Heart left ventricle (tissue), 16 donors: ENCODE data around the gene VSIG2. TPM values are rescaled to one million over a fixed set of nuclear protein-coding genes. Genes with fewer than 3 reads are reported as not detected.
A peak's percentile ranks its signal among the peaks of the same experiment; 100 is the strongest.

Source experiments
- ATAC-seq, 4 donors: fragments of 200-7000 bp; cut with Tn5 transposase; one replicate each; pipeline ENCODE4 v1.9.1; 2020 to 2022; ENCODE audit warnings: moderate library complexity in 4 of 4, mild to moderate bottlenecking in 3 of 4, moderate number of reproducible peaks in 1 of 4
- DNase-seq, 5 donors: peaks; one replicate each; pipeline ENCODE4 v3.0.0-alpha.2; 2020
- H3K27ac ChIP-seq, 12 donors: fragments of 200-600 bp; sonication (generic) in 4 of 12; one replicate each; pipeline versions ENCODE4 v1.5.0 to v1.8.0; 2016 to 2022; ENCODE audit warnings: mild to moderate bottlenecking in 2 of 12
- H3K27me3 ChIP-seq, 9 donors: fragments of 200-600 bp; sonication (generic) in 2 of 9; one replicate each; pipeline versions ENCODE4 v1.5.1 to v1.8.0; 2016 to 2022; ENCODE audit warnings: mild to moderate bottlenecking in 3 of 9
- H3K36me3 ChIP-seq, 9 donors: fragments of 200-600 bp; sonication (generic) in 2 of 9; one replicate each; pipeline versions ENCODE4 v1.5.0 to v1.8.0; 2018 to 2022; ENCODE audit warnings: mild to moderate bottlenecking in 2 of 9
- H3K4me1 ChIP-seq, 12 donors: fragments of 200-600 bp; sonication (generic) in 4 of 12; one replicate each; pipeline versions ENCODE4 v1.5.0 to v1.8.0; 2016 to 2022; ENCODE audit warnings: mild to moderate bottlenecking in 3 of 12
- H3K4me3 ChIP-seq, 12 donors: fragments of 200-600 bp; sonication (generic) in 4 of 12; one replicate each; pipeline versions ENCODE4 v1.5.0 to v1.8.0; 2017 to 2022; ENCODE audit warnings: mild to moderate bottlenecking in 9 of 12, moderate library complexity in 4 of 12
- H3K9me3 ChIP-seq, 12 donors: fragments of 200-600 bp; sonication (generic) in 4 of 12; one replicate each; pipeline versions ENCODE4 v1.5.0 to v1.8.0; 2016 to 2022; ENCODE audit warnings: mild to moderate bottlenecking in 1 of 12
- POLR2A ChIP-seq, 2 donors: fragments of 450-650 bp; IDR thresholded peaks; one replicate each; pipeline ENCODE4 v1.6.1; 2017; ENCODE audit warnings: antibody characterized with exemption in 2 of 2, mild to moderate bottlenecking in 2 of 2, moderate library complexity in 2 of 2
- WGBS, 4 donors: extraction: QIAGEN DNeasy Blood & Tissue Kit in 2 of 4; methylation state at CpG; one replicate each; pipeline versions ENCODE4 v1.1.5 to v1.1.7; 2013 to 2018; 5-methylcytosine and 5-hydroxymethylcytosine counted together
- intact Hi-C, 10 donors: fragments of 100-400 bp; cut with DNase I; formaldehyde crosslinking; loops; one replicate each; pipeline versions ENCODE4 v1.11.1 to v1.14.2; 2022
- polyA plus RNA-seq, 2 donors: library from polyadenylated mRNA; stranded (reverse); fragments of 200-250 nt; gene quantifications; one replicate each; pipeline ENCODE4 v1.2.3, GENCODE V29; 2013
- total RNA-seq, 9 donors: library from RNA; depleted of rRNA in 2 of 9; stranded (reverse); fragments of >200 nt in 2 of 9; fragmentation: NEBNext Ultra II Directional in 3 of 9; extraction: Animal tissue kit (Norgen Biotek cat#: 25700) in 3 of 9; gene quantifications; one replicate each; pipeline versions ENCODE4 v1.1.0 to v1.2.4, GENCODE V29; 2016 to 2023
- TF ChIP-seq, protein P1 (sequence below), 12 donors: fragments of 200-600 bp; sonication (generic) in 4 of 12; IDR thresholded peaks; one replicate each; pipeline versions ENCODE4 v1.5.0 to v1.8.0; 2018 to 2022; ENCODE audit warnings: antibody characterized with exemption in 12 of 12, mild to moderate bottlenecking in 5 of 12
- donor health status: ischemic (EF 13 %, LVEDD 7.1; RV severe dilation, severe dysfunction).
- donor health status: healthy with polysubstance abuse.
- donor health status: DM: no; HTN: yes; CAD: no.
- donor health status: DM: no; HTN: no; CAD: no.
- donor health status: ischemic (EF 25% LVEDD 6.9; RV normal size, moderate dysfunction).
- donor health status: ischemic (EF 25% LVEDD 5.7; RV mildly dilated, moderate dysfunction).
- donor health status: healthy.
- donor health status: DM: yes; HTN: yes; CAD: no.
- donor health status: ischemic (EF 35%, LVEDD 5.7; RV mildly dilated, moderate dysfunction).
- donor health status: nonischemic (EF 11% LVEDD 7.7; RV severe dilation, severe dysfunction).
- donor health status: DM: yes; HTN: yes; CAD: no.
- donor health status: PGD.
- donor health status: ischemic (EF 29% LVEDD 5.4; RV normal size, mild dysfunction).
- donor health status: nonischemic (EF 23%, LVEDD 6.1; RV moderate dilation, normal function).

VSIG2 gene
- total and polyA plus RNA-seq, 11 donors = 0.42 to 4.8 (median 1.3) TPM

- H3K9me3 ChIP-seq = no peaks in the 10 kb centered on the region
- WGBS, 4 donors = 0 to 1% (median 1%) methylated on average over 24 to 59 of the region's 59 CpGs
- intact Hi-C loops = loop anchor here in 4 of 10 donors (5.0 kb wide), 2 partner anchors 67 to 72 kb away; partner anchors contain the start of genes SIAE (in 3 of the 4) and SPA17 (in 3 of the 4)
- peaks cover 0 to 42% (median 16%) of the 10 kb centered on the region in 12 donors for H3K4me1 ChIP-seq
- H3K27ac ChIP-seq = peak within 1 kb of the TSS in 6 of 12 donors; percentile 2 to 42 (median 28)
- ATAC-seq (peak; percentile 95 to 99 (median 99)), DNase-seq (peak; percentile 92 to 95 (median 93))
- no peaks in the 10 kb centered on the region for H3K36me3 ChIP-seq
- peak within 1 kb of the TSS; percentile 37 to 78 (median 58) for H3K4me3 ChIP-seq
- H3K27me3 ChIP-seq = peaks cover 0 to 38% (median 13%) of the 10 kb centered on the region in 9 donors
- no peak for TF ChIP-seq POLR2A (IDR thresholded peaks at IDR 0.05)
- TF ChIP-seq, protein P1, sequence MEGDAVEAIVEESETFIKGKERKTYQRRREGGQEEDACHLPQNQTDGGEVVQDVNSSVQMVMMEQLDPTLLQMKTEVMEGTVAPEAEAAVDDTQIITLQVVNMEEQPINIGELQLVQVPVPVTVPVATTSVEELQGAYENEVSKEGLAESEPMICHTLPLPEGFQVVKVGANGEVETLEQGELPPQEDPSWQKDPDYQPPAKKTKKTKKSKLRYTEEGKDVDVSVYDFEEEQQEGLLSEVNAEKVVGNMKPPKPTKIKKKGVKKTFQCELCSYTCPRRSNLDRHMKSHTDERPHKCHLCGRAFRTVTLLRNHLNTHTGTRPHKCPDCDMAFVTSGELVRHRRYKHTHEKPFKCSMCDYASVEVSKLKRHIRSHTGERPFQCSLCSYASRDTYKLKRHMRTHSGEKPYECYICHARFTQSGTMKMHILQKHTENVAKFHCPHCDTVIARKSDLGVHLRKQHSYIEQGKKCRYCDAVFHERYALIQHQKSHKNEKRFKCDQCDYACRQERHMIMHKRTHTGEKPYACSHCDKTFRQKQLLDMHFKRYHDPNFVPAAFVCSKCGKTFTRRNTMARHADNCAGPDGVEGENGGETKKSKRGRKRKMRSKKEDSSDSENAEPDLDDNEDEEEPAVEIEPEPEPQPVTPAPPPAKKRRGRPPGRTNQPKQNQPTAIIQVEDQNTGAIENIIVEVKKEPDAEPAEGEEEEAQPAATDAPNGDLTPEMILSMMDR (IDR thresholded peaks at IDR 0.05) = peak in 1 of 12 donors; percentile 25
Observed at GRCh38 chr11:124739479-124740276, 12.4 kb downstream of the VSIG2 start, which contains the start of gene NRGN. Gene NRGN (plus strand): TSS chr11:124739942. CDS start chr11:124740085, 143 bp downstream.

- Histone ChIP-seq H3K36me3 (no peaks in the 10 kb centered on the region), H3K4me1 (peaks cover 0 to 42% (median 16%) of the 10 kb centered on the region in 12 donors), H3K27me3 (peaks cover 0 to 33% (median 5%) of the 10 kb centered on the region in 9 donors), H3K9me3 (no peaks in the 10 kb centered on the region), H3K4me3 (peak overlapping the region in 8 of 12 donors; percentile 56 to 78 (median 62)), H3K27ac (peak overlapping the region in 1 of 12 donors; percentile 16)
- TF ChIP-seq POLR2A (IDR thresholded peaks at IDR 0.05) = no peak
- TF ChIP-seq, protein P1 (IDR thresholded peaks at IDR 0.05) = no peak
- 56 to 64% (median 59%) methylated on average over 21 of the region's 21 CpGs for WGBS, 4 donors
- intact Hi-C loops = no loop called here
- no peak for DNase-seq
- ATAC-seq = no peak
Observed at GRCh38 chr11:124738713-124739478, 13.2 kb downstream of the VSIG2 start.

GRCh38 chr11:124737638-124738305 is 14.3 kb downstream of the VSIG2 start:
- WGBS, 4 donors = 73 to 85% (median 76%) methylated on average over 7 of the region's 7 CpGs
- ATAC-seq (no peak), DNase-seq (no peak)
- H3K4me3 ChIP-seq = no peak overlapping the region
- H3K4me1 ChIP-seq = peaks cover 0 to 48% (median 16%) of the 10 kb centered on the region in 12 donors
- peak overlapping the region in 2 of 12 donors; percentile 16 to 26 for H3K27ac ChIP-seq
- H3K36me3 ChIP-seq = no peaks in the 10 kb centered on the region
- TF ChIP-seq POLR2A (IDR thresholded peaks at IDR 0.05) = no peak
- intact Hi-C loops = no loop called here
- no peaks in the 10 kb centered on the region for H3K9me3 ChIP-seq
- H3K27me3 ChIP-seq = peaks cover 0 to 33% (median 5%) of the 10 kb centered on the region in 9 donors

DNA sequence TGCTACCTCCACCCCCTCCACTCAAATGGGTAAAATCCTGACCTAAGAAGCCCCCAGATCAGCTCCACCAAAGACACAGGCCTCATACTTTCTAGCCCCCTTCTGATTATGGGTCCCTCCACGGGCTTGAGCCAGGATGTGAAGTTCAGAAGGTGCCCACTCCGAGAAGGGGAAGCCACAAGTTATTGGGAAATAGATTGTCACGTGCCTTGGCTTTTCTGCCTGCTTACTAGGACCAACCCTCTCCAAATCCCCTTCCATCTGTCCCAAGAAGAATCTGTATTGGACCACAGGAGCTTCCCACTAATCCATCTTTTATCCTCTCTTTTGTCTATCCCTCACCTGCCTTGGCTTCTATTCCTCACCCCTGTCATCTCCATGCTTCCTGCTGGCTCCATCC is 15.3 kb downstream of the VSIG2 start:
- Histone ChIP-seq H3K27me3 (peaks cover 0 to 26% (median 4%) of the 10 kb centered on the region in 9 donors), H3K4me3 (no peak overlapping the region), H3K27ac (no peak overlapping the region), H3K4me1 (peaks cover 0 to 56% (median 16%) of the 10 kb centered on the region in 12 donors), H3K9me3 (no peaks in the 10 kb centered on the region), H3K36me3 (no peaks in the 10 kb centered on the region)
- 71 to 77% (median 76%) methylated on average over 3 of the region's 3 CpGs for WGBS, 4 donors
- ATAC-seq = no peak
- intact Hi-C loops = no loop called here
- DNase-seq = no peak
- TF ChIP-seq, protein P1 (IDR thresholded peaks at IDR 0.05) = no peak
- TF ChIP-seq POLR2A (IDR thresholded peaks at IDR 0.05) = no peak
